Head of caudate nucleus (tissue), 42 donors: ENCODE data around the gene SPATA22.
"Not testable (repeated sequence)": the region's sequence is repeated elsewhere in the genome, so short reads cannot be mapped to it uniquely, and the experiment has no call there.

ENCODE experiments used
- DNase-seq, 42 donors: peaks; one replicate each; pipeline versions ENCODE4 v3.0.0 to v3.0.0-alpha.2; 2020 to 2021; ENCODE audit warnings: mixed read lengths in 7 of 42
- intact Hi-C: fragments of 100-400 bp; cut with DNase I; formaldehyde crosslinking; loops from one replicate; pipeline ENCODE4 v1.15.0; 2022

SPATA22 gene

DNA sequence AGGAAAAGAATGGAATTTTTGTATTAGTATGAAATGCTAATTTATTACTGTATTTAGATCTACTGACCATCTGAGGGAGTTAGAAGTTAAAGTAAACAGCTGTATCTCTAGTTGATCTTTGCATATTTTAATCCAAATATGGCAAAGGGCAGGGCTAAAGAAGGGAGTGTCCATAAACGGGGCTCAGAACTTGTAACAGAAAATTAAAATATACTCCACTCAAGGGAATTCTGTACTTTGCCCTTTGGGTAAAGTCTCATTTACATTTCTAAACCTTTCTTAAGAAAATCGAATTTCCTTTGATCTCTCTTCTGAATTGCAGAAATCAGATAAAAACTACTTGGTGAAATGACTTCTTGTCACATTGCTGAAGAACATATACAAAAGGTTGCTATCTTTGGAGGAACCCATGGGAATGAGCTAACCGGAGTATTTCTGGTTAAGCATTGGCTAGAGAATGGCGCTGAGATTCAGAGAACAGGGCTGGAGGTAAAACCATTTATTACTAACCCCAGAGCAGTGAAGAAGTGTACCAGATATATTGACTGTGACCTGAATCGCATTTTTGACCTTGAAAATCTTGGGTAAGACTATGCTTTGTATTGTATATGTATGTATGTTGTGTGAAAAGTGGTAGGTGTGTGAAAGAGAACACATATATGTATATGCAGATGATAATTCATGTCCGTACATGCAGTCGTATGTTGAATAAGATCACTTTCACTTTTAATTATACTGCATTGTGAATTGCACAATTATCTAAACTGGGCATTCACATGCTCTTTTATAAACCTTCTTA is 4.4 kb upstream of the SPATA22 start, which contains the start of gene ASPA:
Gene ASPA (plus strand): TSS at position 186 of the 799 bp plus-strand sequence. CDS start 163 bp downstream, at position 349.
- no peak for DNase-seq
- intact Hi-C loops = loop anchor here (10.0 kb wide), 1 partner anchor 59 kb away; no protein-coding TSS in a partner anchor

DNA sequence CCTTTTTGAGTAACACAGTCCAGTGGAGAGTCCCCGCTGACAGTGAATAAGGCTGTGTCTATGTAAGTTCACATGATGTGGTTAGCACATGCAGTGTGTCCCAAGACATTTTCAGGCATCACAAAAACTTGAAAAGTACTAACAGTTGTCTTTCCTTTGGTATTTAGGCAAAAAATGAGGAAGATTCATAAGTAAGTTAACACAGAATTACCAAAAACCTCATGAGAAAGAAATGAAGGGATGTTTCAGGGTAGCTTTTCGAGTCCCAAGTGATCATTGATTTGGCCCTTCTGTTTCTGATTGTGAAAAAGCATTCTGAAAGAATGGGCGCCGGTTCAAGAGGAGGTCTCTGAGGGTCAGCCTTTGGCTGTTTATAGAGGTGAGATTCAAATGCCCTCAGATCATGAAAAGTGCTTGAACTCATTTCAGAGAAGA is 3.6 kb upstream of the SPATA22 start:
- DNase-seq = peak in 1 of 42 donors; percentile 38
- intact Hi-C loops = loop anchor here (10.0 kb wide), 1 partner anchor 60 kb away; no protein-coding TSS in a partner anchor

DNA sequence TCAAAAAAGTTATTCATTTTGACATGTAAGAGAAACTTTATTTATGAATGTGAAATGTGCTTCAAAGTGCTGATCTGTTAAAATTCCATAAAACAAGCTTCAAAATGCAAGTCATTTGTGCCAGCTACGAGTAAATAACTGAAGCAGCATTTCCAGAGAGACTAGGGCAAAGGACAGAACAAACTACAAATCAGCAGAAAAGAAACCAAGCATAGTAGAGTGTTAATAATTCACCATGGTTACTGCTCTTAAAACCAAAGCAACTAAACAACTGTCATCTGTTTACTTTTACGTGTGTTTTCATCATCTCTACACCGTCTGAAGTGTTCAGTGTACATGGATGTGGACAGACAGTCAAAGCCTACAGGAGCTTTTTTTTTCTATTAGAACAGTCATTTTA is 2.6 kb upstream of the SPATA22 start:
- intact Hi-C loops = loop anchor here (10.0 kb wide), 1 partner anchor 61 kb away; no protein-coding TSS in a partner anchor
- DNase-seq = no peak

DNA sequence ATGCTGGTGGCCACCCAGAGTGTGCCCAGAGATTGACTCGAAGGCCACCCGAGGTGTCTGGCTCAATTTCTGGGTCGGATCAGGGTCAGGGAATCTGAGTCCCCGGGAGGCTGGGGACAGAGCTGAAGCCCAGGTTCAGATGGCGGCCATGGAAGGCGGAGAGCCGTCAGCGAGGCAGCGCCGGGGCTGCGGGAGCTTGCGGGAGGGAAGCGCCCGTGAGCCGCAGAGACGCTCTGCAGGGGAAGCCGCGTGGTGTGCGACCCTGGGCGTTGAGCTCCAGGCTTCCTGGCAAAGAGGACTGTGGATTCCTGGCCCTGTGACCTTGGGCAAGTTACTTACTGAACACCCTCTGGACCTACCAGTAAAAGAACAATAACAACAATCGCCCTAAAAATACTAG is 518 bp upstream of the SPATA22 start:
- intact Hi-C loops = loop anchor here (10.0 kb wide), 1 partner anchor 63 kb away; no protein-coding TSS in a partner anchor

DNA sequence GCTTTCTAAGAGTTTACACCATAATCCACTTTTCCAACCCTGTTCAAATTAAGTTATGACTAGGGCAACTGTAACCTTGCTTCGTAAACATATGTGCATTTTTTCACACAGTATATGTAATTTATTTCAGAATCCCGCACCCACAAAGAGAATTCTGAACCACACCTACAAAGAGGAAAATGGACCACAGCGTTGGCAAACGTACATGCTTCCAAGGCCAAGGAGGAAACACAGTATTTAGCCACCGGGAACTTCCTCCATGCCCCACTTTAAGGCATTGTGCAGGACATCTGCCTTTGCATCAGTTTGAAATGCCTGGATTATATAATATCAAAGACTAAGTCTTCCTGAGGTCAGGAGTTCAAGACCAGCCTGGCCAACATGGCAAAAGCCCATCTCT is 2.1 kb downstream of the SPATA22 start:
- no peak for DNase-seq
- intact Hi-C loops = no loop called here

More for the DNA sequence above, 518 bp upstream of the SPATA22 start:
- no peak for DNase-seq

DNA sequence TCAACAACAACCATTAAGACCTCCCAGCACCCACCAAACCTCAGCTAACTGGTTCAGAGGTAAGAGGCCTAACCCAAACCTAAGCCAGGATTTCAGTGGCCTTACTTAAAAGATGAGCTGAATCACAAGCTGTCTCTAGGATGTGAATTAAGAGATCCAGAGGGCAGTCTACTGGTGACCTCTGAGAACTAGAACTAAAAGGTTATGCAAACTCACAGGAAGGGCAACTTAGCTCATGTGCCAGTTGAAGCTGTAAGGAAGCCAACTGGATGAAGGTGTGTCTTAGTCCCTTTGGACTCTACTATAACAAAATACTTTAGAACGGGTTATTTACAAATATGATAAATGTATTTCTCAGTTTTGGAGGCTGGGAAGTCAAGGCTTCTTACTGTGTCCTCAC is 5.3 kb downstream of the SPATA22 start:
- intact Hi-C loops, DNase-seq: not testable (repeated sequence)

DNA sequence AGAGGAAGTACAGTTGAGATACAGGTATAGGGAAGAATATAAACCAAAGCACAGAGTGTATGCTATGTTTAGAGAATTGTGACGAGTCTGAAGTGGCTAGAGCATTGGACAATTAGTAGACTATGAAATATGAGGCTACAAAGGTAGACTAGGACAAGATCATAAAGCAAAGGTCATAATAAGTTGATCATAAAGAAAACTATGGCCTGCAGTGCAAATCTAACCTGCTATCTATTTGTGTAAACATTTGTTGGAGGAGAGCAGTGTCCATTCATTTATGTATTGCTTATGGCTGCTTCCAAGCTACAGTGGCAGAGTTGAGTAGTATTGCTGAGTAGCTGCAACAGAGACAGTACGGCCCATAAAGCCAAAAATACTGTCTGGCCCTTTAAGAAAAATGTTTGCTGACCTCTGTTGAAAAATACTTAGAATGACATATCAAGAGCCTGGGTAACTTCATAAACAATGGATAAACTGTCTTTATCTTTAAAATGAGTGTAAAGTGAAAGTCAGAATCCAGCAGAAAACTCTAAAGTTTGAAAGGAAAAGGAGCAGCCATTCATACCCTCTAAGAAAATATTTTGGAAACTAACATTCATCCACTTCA is 23.5 kb downstream of the SPATA22 start:
- no peak for DNase-seq
- intact Hi-C loops = no loop called here

DNA sequence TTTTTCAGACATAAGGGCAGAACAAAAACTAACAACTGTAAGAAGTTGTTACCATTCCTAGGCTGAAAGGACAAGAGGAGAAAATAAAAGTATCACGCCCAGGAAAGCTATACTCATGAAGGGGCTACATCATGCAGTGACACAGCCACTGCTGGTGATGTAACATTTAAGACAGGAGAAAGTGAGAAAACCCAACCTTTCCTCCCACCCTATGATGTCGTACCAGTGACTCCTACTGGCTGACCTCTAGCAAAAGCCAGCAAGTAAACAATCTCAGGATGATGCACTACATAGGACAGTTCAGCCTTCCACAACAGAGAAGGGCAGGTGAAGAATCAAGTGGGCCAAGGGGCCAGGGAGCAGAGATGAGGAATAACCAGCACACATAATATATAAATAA is 24.0 kb downstream of the SPATA22 start:
- peak in 2 of 42 donors; percentile 2 to 9 for DNase-seq

DNA sequence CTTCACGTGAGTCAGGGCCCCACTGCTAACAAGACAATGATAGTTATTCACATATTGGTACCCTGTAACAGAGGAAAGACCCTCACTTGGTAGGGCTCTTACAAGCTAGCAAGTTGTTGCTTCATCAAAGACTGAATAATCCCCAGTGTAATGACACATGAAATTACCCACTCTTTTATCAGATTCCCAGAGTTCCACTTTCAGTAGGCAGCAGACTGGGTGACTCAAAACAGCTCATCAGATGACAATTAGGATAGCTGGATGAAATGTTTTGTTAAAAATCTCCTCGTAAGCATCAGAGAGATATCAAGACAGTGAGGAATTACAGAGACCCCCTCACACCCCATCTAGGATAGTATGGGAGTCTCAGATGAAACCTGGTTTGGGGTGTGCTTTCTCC is 31.2 kb downstream of the SPATA22 start:
- no peak for DNase-seq
- intact Hi-C loops = no loop called here

More for the DNA sequence above, 24.0 kb downstream of the SPATA22 start:
- intact Hi-C loops = no loop called here

DNA sequence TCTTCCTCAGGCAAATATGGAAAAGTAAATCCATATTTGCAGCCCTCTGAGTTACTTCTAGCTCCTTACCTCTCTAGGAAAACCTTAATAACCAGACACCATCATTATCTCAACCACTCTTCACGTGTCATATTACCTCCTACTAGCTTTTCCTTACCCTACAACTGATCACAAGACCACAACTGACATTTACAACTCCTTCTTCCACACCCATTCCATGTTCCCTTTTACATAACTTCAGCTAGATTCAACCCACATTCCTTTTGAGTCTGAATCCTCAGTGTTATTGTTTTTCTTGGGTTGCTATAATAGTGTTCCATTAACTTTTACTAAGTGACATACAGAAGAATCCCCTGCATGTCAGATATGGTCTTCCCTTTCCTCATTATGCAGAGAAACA is 33.3 kb downstream of the SPATA22 start:
- intact Hi-C loops = no loop called here
- no peak for DNase-seq

DNA sequence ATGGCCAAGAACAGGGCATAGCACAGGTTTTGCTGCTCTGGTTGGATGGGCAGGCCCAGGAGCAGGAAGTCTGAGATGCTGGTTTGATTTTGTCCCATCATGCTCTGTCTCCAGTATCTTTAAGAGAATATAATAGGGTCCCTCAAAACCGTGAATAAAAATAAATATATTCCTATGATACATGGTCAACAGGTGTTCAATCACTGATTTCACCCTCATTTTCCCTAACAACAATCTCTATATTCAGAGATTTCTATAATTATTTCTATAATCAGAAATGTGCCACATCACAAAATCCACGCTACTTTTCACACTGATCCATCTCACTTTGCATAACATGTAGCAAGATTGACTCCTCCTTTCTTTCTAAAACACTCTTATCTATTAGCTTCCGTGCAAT is 37.9 kb downstream of the SPATA22 start, which contains the start of gene OR1E2:
Gene OR1E2 (minus strand): TSS at position 101 of the 400 bp plus-strand sequence. CDS start 0 bp downstream, at position 101.
- DNase-seq = no peak
- intact Hi-C loops = no loop called here

DNA sequence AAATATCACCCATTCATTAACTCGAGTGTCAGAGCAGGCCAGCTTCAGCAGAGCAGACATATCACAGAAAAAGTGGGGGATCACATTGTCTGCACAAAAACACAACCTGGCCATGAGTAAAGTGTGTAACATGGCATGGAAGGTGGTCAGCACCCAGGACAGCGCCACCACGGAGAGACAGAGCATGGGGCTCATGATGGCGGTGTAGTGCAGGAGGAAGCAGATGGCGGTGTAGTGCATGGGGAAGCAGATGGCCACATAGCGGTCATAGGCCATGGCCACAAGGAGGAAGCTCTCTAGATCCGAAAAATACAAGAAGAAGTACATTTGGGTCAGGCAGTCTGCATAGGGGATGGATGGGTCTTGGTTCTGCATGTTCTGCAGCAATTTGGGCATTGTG is 38.4 kb downstream of the SPATA22 start:
- intact Hi-C loops = not testable (repeated sequence)
- peak in 20 of 42 donors; percentile 2 to 43 (median 20) for DNase-seq

DNA sequence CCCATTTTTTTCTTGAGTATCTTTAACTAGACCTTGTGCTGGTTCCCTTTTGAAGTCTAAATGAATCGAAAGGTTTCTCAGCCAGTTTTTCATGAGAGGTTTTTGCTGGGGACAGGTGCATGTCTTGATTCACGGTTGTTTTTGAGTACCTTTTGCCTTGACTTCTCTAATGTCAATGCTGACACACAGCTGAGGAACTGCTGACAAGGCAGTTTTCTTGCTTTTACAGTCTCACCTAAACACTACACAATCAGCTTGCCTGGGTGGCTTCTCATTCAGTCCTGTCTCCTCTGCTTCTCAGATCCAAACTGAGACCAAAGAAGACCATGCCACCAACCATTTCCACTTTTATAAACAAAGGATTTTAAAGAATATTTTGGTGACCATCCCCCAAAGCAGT is 53.4 kb downstream of the SPATA22 start:
- DNase-seq = no peak
- intact Hi-C loops = no loop called here

DNA sequence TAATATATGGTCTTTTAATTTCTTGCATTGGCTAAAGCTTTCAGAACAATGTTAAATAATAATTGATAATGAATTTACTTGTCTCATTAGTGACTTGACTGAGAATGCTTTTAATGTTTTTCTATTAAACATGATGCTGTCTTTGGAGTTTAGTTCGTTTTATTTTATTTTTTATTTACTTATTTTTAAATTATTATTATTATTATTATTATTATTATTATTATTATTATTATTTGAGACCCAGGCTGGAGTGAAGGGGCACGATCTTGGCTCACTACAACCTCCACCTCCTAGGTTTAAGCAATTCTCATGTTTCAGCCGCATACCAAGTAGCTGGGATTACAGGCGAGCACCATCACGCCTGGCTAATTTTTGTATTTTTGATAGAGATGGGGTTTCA is 56.0 kb downstream of the SPATA22 start:
- intact Hi-C loops = no loop called here
- no peak for DNase-seq

DNA sequence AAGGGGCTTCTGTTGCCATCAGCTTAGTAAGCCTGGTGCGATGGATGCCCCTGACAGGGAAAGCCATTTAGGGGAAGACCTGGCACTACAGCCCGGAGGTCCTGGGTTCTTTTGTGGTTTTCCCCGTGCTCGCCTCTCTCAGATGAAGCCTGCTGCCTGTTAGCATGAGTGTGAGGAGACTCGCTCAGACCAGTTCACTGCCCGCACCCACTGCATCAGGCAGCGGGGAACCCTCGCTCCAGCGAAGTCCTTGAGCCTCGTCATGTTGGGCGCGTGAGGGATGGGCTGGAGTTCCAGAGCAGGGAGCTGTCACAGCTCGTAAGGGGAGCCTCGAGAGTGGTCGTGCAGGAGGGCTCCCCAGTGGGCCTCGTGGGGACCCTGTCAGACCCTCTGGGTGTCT is 59.4 kb downstream of the SPATA22 start:
- intact Hi-C loops, DNase-seq: not testable (repeated sequence)

DNA sequence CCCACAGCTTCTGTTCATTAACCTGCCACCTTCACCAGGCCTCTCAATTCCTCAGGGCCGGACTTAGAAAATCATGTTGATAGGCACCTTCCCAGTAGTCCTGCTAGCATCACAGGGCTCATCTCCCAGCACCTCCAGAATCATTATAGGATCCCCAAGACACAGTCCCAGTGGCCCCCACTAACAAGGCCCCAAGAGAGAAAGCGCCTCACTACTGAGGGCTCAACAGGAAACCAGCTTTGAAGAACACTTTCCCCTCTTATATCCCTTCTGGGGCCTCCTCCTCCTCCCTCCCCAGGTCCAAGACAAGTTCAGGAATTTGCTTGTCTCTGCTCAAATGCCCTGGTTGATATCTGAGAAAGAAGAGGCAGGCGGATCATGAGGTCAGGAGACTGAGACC is 60.5 kb downstream of the SPATA22 start, which contains the start of gene OR3A3:
Gene OR3A3 (plus strand): TSS at position 301 of the 400 bp plus-strand sequence.
- intact Hi-C loops = no loop called here
- no peak for DNase-seq

DNA sequence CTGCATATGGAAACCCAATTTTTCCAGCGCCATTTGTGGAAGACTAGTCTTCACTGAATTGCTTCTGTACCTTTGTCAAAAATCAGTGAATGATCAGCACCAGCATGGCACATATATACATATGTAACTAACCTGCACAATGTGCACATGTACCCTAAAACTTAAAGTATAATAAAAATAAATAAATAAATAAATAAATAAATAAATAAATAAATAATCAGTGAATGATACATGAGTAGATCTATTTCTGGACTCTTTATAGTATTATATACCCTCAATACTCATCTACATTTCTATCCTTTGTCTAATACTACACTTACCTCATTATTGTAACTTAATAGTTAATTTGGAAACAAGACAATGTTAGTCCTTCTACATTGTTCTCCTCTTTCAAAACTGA is 67.8 kb downstream of the SPATA22 start:
- DNase-seq, intact Hi-C loops: not testable (repeated sequence)

DNA sequence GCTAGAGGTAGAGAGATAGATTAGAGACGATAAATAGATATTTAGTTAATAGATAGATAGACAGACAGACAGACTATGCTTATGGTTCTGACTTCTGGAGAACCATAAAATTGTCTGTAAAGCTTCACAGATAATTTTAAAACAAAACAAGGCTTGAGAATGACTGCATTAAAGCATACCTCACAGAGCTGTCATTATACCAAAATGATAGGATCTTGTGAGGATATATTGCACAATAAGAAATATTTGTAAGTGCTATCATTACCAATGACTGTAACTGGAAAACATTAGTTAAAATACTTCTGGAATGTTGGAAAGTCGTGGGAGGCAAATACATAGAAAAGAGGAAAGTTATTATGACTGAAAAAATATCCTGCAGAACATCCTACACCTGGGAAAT is 69.8 kb downstream of the SPATA22 start:
- no peak for DNase-seq

DNA sequence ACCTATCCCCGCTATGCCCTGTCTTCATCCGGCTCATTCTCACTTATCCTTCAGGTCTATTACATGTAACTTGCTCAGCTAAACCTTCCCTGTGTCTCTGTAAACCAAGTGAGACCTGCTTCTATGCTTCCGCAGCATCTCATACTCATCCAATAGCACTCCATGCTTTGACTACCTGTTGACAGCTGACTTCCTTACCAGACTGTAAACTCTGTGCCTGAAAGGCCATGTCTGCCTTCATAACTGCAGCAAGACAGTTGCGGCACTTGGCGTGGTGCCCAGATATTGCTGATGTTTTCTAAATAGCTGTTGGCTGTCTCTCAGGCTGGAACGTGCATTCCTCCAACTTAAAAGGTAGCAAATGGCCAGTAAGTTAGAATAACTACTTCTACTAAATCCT is 71.6 kb downstream of the SPATA22 start:
- no peak for DNase-seq
- intact Hi-C loops = no loop called here

More for the DNA sequence above, 69.8 kb downstream of the SPATA22 start:
- intact Hi-C loops = no loop called here

DNA sequence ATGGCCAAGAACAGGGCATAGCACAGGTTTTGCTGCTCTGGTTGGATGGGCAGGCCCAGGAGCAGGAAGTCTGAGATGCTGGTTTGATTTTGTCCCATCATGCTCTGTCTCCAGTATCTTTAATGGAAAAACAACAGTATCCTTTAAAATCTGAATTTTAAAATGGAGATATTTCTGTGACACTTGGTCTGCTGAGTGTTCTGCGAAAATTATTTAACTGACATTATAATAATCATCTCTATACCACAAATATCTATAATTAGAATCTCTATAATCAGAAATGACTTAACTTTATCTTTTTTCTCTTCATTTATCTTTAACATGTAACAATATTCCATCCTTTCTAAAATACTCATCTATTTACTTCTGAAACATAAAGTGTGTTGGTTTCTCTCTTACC is 73.3 kb downstream of the SPATA22 start, which contains the start of gene OR1E1:
Gene OR1E1 (minus strand): TSS at position 101 of the 400 bp plus-strand sequence. CDS start 0 bp downstream, at position 101.
- intact Hi-C loops = no loop called here

More for the DNA sequence above, 73.3 kb downstream of the SPATA22 start, which contains the start of gene OR1E1:
- no peak for DNase-seq
